Fibroblast of lung (primary cell): ENCODE measurements around the gene UST. TPM values are rescaled to one million over a fixed set of nuclear protein-coding genes. Genes with fewer than 3 reads are reported as not detected.

Experiments
- DNase-seq, 2 donors: peaks; one replicate each; pipeline versions ENCODE4 v3.0.0 to v3.0.0-alpha.2; 2010; ENCODE audit warnings: low read depth in 2 of 2
- H2AFZ ChIP-seq: 2 replicates; pipeline ENCODE4 v1.5.1; 2012; ENCODE audit warnings: low read length, control low read depth, inconsistent platforms
- H3K27ac ChIP-seq: 2 replicates; pipeline ENCODE4 v1.5.1; 2011; ENCODE audit warnings: low read length, control low read depth; ENCODE audit not compliant: insufficient read depth
- H3K27me3 ChIP-seq: 2 replicates; pipeline ENCODE4 v1.5.1; 2011; ENCODE audit warnings: mild to moderate bottlenecking, low read length; ENCODE audit not compliant: control insufficient read depth, insufficient read depth
- H3K36me3 ChIP-seq: 2 replicates; pipeline ENCODE4 v1.5.1; 2011; ENCODE audit warnings: low read length; ENCODE audit not compliant: control insufficient read depth, insufficient read depth
- H3K4me1 ChIP-seq: 2 replicates; pipeline ENCODE4 v1.5.1; 2011; ENCODE audit warnings: low read length; ENCODE audit not compliant: control insufficient read depth, insufficient read depth; ENCODE audit errors: extremely low read depth
- H3K4me2 ChIP-seq: 2 replicates; pipeline ENCODE4 v1.5.1; 2011; ENCODE audit warnings: low read length, control low read depth; ENCODE audit not compliant: insufficient read depth; ENCODE audit errors: extremely low read depth
- H3K4me3 ChIP-seq, 4 experiments: fragments of 200-600 bp in 1 of 4; sonication (generic) in 1 of 4; replicated peaks in 1 of 4; 2 replicates each; pipeline ENCODE4 v1.5.1; 2011 to 2016; ENCODE audit warnings: low read length in 4 of 4, low read depth in 3 of 4, mild to moderate bottlenecking in 3 of 4, control low read depth in 2 of 4, inconsistent platforms in 1 of 4, mixed read lengths in 1 of 4; ENCODE audit not compliant: insufficient read depth in 1 of 4; ENCODE audit errors: control extremely low read depth in 1 of 4
- H3K79me2 ChIP-seq: 2 replicates; pipeline ENCODE4 v1.5.1; 2012; ENCODE audit warnings: mild to moderate bottlenecking, low read length, inconsistent platforms; ENCODE audit not compliant: control insufficient read depth, insufficient read depth
- H3K9ac ChIP-seq: 2 replicates; pipeline ENCODE4 v1.5.1; 2011; ENCODE audit warnings: mild to moderate bottlenecking, low read length, control low read depth; ENCODE audit not compliant: insufficient read depth
- H3K9me3 ChIP-seq: 2 replicates; pipeline ENCODE4 v1.5.1; 2012; ENCODE audit warnings: low read depth, low read length; ENCODE audit not compliant: control insufficient read depth, insufficient read depth
- H4K20me1 ChIP-seq: 2 replicates; pipeline ENCODE4 v1.5.1; 2011; ENCODE audit warnings: low read length; ENCODE audit not compliant: control insufficient read depth, insufficient read depth; ENCODE audit errors: extremely low read depth
- EZH2 ChIP-seq: IDR thresholded peaks from 2 replicates; pipeline ENCODE4 v1.5.1; 2012; ENCODE audit warnings: low read length, control low read depth, mild to moderate bottlenecking; ENCODE audit errors: missing control alignments
- polyA plus RNA-seq, 2 donors: library from polyadenylated mRNA; depleted of rRNA in 1 of 2; stranded (reverse) in 1 of 2; unstranded in 1 of 2; fragments of >200 nt; gene quantifications; 2 replicates each; pipeline ENCODE4 v1.2.1, GENCODE V29; 2011 to 2012; ENCODE audit warnings: missing spikeins in 1 of 2
- total RNA-seq: library from RNA; depleted of rRNA; stranded (reverse); fragments of >200 nt; gene quantifications from 2 replicates; pipeline ENCODE4 v1.2.1, GENCODE V29; 2014
- TF ChIP-seq, protein P1 (sequence below), 2 donors: IDR thresholded peaks in 1 of 2; conservative IDR thresholded peaks in 1 of 2; 1 replicate in 1 of 2; 2 replicates in 1 of 2; pipeline ENCODE4 v1.5.1; 2011 to 2012; ENCODE audit warnings: low read length in 2 of 2, control low read depth in 1 of 2, inconsistent platforms in 1 of 2, low read depth in 1 of 2, mild to moderate bottlenecking in 1 of 2

Gene UST
- total and polyA plus RNA-seq, 2 donors (not counting 1 experiment from before 2014, with no cell fraction given) = 6.8 to 19.5 TPM

DNA sequence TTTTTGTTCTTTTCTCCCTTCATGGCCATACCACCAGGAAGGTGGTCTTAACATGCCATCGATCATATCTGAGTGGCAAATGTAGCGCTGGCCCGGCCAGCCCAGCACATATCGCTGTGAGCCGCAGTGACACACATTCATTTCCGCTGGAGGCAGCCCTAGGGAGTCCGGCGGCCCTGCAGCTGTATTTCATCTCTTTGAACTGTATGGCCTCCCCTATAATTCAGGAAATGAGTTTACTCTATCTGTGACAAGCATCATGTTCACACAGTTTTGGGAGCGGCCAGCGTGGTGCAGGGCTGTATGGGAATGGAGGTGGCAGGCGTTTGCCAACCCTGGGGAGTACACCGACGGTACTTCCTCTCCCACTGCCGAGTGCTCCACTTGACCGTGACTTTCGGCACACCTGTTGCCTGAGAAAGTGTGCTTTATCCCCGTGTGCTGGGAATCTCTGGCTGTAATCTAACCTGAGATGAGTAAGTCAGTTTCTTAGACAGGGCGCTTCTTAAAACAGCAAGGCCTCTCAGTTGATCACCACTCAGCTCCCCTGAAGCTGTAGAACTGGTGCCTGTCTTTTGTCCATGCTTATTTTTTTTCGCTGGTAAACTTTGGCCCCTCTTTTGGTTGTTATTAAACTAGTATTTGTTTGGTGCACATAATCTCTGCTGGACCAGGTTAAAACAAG lies 313.6 kb downstream of the UST start:
- peak in 1 of 2 donors; percentile 41 for DNase-seq
- peak overlapping the region; percentile 7 for H3K4me2 ChIP-seq
- TF ChIP-seq, protein P1, sequence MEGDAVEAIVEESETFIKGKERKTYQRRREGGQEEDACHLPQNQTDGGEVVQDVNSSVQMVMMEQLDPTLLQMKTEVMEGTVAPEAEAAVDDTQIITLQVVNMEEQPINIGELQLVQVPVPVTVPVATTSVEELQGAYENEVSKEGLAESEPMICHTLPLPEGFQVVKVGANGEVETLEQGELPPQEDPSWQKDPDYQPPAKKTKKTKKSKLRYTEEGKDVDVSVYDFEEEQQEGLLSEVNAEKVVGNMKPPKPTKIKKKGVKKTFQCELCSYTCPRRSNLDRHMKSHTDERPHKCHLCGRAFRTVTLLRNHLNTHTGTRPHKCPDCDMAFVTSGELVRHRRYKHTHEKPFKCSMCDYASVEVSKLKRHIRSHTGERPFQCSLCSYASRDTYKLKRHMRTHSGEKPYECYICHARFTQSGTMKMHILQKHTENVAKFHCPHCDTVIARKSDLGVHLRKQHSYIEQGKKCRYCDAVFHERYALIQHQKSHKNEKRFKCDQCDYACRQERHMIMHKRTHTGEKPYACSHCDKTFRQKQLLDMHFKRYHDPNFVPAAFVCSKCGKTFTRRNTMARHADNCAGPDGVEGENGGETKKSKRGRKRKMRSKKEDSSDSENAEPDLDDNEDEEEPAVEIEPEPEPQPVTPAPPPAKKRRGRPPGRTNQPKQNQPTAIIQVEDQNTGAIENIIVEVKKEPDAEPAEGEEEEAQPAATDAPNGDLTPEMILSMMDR (conservative IDR thresholded peaks at IDR 0.05 in 1 of 2, IDR thresholded peaks at IDR 0.05 in 1 of 2; ENCODE audit: low read depth in 1 of 2, low read length in 2 of 2) = no peak
- no peak for TF ChIP-seq EZH2
- H3K27ac ChIP-seq = no peak overlapping the region
- H3K9ac ChIP-seq = no peak overlapping the region
- no peaks in the 10 kb centered on the region for H3K79me2 ChIP-seq
- peaks cover 6% of the 10 kb centered on the region for H3K4me1 ChIP-seq
- H2AFZ ChIP-seq = no peak overlapping the region
- no peak overlapping the region for H3K4me3 ChIP-seq
- H3K27me3 ChIP-seq = no peaks in the 10 kb centered on the region
- H4K20me1 ChIP-seq = no peaks in the 10 kb centered on the region
- H3K9me3 ChIP-seq = no peaks in the 10 kb centered on the region
- H3K36me3 ChIP-seq = no peaks in the 10 kb centered on the region

DNA sequence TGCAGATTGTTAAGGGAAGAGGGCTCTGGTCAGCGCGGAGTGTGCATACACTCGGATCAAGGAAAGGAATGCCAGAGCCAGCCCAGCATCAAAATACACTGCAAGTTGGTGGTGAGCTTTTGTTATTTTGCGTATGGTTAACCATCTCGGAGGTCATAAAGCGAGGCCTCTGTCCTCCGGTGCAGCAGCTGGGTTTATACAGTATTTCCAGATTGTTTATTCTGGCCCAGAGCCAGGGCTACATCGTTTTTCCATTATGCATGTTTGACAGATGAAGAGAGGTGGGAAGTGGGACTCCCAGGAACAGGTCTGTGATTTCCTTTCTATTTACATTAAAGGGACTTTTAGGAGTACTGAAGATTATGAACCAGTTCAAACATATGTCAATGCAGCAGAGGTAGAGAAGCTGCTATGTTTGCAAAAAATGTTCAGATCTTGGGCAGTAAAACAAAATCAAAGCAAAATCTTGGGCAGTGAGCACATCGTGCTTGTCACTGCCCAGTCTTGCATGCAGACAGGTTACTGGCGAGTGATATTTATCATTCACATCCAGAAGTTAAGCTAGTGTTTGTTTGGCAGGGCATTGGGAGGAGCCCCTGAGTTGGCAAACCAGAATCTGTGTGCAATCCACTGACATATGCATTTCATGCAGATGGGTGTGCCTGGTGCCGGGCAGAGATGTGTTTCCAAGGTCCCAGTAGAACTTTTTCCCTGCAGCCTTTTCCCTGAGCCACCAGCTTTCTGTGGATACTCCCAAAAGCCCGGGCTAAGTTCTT lies 314.3 kb downstream of the UST start:
- Histone ChIP-seq H3K36me3 (no peaks in the 10 kb centered on the region), H3K9ac (no peak overlapping the region), H3K27me3 (no peaks in the 10 kb centered on the region), H4K20me1 (no peaks in the 10 kb centered on the region), H3K4me2 (peak overlapping the region; percentile 4), H3K4me3 (no peak overlapping the region), H3K9me3 (no peaks in the 10 kb centered on the region), H3K27ac (no peak overlapping the region), H3K79me2 (no peaks in the 10 kb centered on the region), H2AFZ (no peak overlapping the region), H3K4me1 (peaks cover 6% of the 10 kb centered on the region)
- TF ChIP-seq, protein P1 (conservative IDR thresholded peaks at IDR 0.05 in 1 of 2, IDR thresholded peaks at IDR 0.05 in 1 of 2; ENCODE audit: low read depth in 1 of 2, low read length in 2 of 2) = no peak
- no peak for TF ChIP-seq EZH2
- peak; percentile 80 to 82 for DNase-seq

DNA sequence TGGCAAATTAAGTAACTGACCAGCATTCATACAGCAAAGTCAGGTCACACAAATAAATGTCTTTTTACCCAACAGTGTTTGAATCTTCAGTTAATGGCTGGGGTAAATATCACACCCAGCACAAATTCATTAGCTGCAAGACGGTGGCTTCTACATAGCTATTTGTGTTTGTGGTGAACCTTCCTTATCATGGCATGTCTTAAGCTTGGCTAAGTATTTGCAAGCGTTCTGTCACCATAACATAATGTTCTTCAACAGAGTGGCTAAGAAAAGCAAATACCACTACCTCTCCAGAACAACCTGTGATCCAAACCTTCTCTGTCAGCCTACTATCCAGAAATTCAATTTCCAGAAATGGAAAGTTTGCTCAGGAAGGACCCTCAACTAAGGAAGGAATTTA lies 315.1 kb downstream of the UST start:
- Histone ChIP-seq H3K4me1 (peaks cover 6% of the 10 kb centered on the region), H3K36me3 (no peaks in the 10 kb centered on the region), H4K20me1 (no peaks in the 10 kb centered on the region), H2AFZ (no peak overlapping the region), H3K27me3 (no peaks in the 10 kb centered on the region), H3K79me2 (no peaks in the 10 kb centered on the region), H3K27ac (no peak overlapping the region), H3K4me3 (no peak overlapping the region), H3K9ac (no peak overlapping the region), H3K4me2 (no peak overlapping the region), H3K9me3 (no peaks in the 10 kb centered on the region)
- DNase-seq = peak in 1 of 2 donors; percentile 16
- TF ChIP-seq, protein P1 (conservative IDR thresholded peaks at IDR 0.05 in 1 of 2, IDR thresholded peaks at IDR 0.05 in 1 of 2; ENCODE audit: low read depth in 1 of 2, low read length in 2 of 2) = no peak
- no peak for TF ChIP-seq EZH2
